Esophagus squamous epithelium (tissue), 4 donors: Measurements from ENCODE around the gene METTL4.

Source experiments
- POLR2A ChIP-seq, 4 donors: fragments of 450-650 bp; IDR thresholded peaks; one replicate each; pipeline ENCODE4 v1.6.1; 2017; ENCODE audit warnings: antibody characterized with exemption in 4 of 4, mild to moderate bottlenecking in 4 of 4, moderate library complexity in 3 of 4
- TF ChIP-seq, protein P1 (sequence below), 6 experiments: fragments of 450-650 bp in 4 of 6; fragments of 200-600 bp in 2 of 6; sonication (generic) in 2 of 6; IDR thresholded peaks; one replicate each; pipeline ENCODE4 v1.5.1; 2016 to 2019; ENCODE audit warnings: antibody characterized with exemption in 6 of 6, mild to moderate bottlenecking in 4 of 6, moderate library complexity in 4 of 6

DNA sequence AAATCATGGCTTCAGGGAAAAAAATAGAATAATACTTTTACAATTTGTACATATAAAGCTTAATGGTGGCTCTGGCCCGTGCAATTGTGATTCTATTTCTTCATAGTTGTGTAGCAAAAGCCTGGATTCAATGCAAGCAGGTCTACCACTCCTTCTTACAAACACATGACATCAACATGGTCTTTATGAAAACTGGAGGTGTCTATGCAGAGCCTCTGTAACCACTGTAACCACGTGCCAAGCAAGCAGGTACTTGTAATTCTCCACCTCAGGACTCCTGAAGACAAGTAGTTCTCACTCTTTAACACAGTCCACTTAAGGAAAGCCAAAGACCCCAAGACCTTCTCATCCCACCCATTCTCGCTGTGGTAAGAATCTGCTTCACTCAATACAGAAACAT lies 62.6 kb downstream of the METTL4 start:
- TF ChIP-seq, protein P1, sequence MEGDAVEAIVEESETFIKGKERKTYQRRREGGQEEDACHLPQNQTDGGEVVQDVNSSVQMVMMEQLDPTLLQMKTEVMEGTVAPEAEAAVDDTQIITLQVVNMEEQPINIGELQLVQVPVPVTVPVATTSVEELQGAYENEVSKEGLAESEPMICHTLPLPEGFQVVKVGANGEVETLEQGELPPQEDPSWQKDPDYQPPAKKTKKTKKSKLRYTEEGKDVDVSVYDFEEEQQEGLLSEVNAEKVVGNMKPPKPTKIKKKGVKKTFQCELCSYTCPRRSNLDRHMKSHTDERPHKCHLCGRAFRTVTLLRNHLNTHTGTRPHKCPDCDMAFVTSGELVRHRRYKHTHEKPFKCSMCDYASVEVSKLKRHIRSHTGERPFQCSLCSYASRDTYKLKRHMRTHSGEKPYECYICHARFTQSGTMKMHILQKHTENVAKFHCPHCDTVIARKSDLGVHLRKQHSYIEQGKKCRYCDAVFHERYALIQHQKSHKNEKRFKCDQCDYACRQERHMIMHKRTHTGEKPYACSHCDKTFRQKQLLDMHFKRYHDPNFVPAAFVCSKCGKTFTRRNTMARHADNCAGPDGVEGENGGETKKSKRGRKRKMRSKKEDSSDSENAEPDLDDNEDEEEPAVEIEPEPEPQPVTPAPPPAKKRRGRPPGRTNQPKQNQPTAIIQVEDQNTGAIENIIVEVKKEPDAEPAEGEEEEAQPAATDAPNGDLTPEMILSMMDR (IDR thresholded peaks at IDR 0.05), result no peak
- TF ChIP-seq POLR2A (IDR thresholded peaks at IDR 0.05), result no peak
